HG03108 (cell line): Measurements from ENCODE around the gene PHF2.

Experiments
- ATAC-seq: cut with Tn5 transposase; IDR thresholded peaks from one replicate; pipeline ENCODE4 v1.9.1; 2021; ENCODE audit warnings: moderate library complexity; ENCODE audit not compliant: unreplicated experiment

PHF2 gene

DNA sequence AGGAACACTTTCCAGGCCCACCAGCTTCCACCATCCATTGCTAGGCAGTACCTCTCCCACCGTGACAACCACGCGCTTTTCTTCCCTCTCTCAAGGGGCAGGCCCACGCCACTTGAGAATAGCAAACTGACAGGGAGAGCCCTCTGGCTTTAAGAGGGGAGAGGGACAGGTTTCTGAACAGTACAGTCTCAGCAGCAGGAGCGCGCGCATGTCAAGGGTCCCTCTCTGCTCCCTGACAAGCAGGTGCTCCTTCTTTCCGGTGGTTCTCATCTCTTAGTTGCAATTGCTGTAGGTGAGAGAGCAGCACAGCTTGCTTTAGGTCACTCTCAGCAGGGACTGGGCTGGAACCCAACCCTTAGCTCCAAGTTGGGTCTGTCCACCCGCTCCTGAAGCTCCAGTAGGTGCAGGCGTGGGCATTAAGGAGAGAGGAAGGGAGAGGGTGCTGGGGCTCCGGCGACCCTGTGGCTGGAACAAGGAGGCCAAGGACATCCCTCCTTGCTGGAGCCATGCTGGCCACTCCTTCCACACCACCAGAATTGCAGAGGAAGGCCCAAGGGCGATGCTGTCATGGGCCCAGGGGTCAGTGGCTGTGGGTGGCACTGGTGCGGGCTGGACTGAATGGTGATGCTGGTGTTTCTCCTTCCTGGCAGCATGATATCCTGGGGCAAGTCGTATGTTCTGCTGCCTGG lies 9.0 kb upstream of the PHF2 start:
- no peak for ATAC-seq

- ATAC-seq = no peak
Observed at GRCh38 chr9:93568169-93568568, 8.2 kb upstream of the PHF2 start.

GRCh38 chr9:93569621-93570174 lies 6.7 kb upstream of the PHF2 start:
- ATAC-seq = no peak

- no peak for ATAC-seq
Observed at GRCh38 chr9:93572221-93572620, 4.2 kb upstream of the PHF2 start.

DNA sequence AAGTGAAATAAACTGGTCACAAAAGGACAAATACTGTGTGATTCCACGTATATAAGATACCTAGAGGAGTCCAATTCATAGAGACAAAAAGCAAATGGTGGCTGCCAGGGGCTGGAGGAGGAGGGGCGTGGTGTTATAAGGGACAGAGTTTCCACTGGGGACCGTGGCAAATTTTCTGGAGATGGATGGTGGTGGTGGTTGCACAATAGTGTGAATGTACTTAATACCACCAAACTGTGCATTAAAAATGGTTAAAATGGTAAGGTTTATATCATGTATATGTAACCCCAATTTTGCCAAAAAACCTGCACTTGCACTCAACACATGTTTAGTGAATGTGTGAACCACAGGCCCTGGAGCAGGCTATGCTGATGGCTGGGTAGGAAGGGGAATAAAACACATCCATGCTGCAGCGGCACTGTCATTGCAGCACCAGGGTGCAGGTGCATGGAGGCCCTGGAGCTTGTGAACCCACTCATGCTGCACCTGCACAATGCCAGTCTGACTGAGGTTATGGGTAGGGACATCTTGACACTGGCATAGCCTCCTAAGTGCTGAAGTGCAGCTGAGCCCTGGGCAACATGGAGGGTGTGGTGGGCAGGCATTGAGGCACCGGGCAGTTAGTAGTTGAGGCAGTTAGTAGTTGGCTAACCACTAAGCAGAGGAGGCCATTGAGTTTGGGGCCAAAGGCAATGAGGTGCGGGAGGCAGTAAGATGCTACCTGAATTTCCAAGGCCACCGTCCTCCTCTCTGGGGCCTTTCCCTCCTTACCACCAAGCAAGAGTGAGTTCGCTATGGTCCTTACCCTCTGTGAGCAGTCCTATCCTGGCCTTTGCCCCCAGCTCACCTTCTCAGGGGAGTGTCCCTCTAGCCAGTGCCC lies 3.5 kb upstream of the PHF2 start:
- ATAC-seq = no peak

- no peak for ATAC-seq
Observed at GRCh38 chr9:93573516-93573828, 2.9 kb upstream of the PHF2 start.

- ATAC-seq = no peak
Observed at GRCh38 chr9:93574091-93574899, 2.1 kb upstream of the PHF2 start.

GRCh38 chr9:93574900-93575795 lies 1.2 kb upstream of the PHF2 start:
- ATAC-seq = no peak

- peak; percentile 27 for ATAC-seq
Observed at GRCh38 chr9:93575796-93576257, 557 bp upstream of the PHF2 start.

GRCh38 chr9:93577078-93577974 lies 942 bp downstream of the PHF2 start:
- ATAC-seq = peak; percentile 12

DNA sequence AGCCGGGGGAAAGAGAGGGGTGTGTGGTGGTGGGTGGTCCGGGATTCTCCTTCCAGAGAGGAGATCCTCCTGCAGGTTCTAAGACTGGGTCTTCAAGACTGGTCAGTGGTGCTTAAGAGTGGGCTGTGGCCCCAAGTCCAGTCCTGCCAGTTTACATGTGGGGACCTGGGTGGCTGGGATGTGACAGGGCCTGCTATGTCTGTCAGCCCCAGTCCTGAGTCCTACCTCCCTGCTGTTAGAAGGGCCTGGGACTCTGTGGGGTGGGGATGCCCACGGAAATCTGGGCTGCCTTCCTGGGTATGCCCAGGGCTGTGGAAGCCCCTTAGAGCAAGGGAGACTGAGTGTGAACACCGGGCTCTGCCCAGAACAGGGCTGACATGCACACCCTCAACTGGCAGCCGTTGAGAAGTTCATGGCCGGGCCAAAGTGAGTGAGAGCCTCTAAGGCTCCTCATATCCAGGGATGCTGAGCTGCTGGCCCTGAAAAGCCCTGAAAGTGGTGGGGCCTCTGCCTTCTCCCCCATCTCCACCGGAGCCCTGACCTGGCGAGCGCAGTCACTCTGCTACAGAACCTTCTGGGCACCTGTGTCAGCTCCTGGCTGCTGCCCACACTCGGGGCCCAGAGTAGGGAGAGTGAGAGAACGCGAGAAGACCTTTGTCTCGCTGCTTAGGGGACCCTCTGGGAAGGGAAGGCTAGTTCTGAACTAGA lies 1.7 kb downstream of the PHF2 start:
- ATAC-seq = no peak

DNA sequence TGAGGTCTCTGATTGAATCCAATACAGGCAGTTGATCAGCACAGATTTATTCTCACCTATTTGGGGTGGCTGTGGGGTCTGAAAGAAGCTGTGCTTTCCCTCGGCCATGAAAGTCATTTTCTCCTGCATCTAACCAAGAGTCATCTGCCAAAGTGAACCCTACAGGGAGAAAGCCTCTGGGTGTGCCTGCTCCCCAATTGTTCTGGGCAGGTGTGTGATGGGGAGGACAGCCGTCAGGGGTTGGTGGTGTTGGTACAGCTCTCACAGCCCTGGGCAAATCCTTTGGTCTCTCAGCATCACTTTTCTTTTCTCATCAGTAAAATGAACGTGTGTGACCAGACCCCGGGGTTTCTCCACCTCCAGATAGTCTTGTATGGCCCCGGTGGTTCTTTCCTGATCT lies 2.5 kb downstream of the PHF2 start:
- no peak for ATAC-seq

DNA sequence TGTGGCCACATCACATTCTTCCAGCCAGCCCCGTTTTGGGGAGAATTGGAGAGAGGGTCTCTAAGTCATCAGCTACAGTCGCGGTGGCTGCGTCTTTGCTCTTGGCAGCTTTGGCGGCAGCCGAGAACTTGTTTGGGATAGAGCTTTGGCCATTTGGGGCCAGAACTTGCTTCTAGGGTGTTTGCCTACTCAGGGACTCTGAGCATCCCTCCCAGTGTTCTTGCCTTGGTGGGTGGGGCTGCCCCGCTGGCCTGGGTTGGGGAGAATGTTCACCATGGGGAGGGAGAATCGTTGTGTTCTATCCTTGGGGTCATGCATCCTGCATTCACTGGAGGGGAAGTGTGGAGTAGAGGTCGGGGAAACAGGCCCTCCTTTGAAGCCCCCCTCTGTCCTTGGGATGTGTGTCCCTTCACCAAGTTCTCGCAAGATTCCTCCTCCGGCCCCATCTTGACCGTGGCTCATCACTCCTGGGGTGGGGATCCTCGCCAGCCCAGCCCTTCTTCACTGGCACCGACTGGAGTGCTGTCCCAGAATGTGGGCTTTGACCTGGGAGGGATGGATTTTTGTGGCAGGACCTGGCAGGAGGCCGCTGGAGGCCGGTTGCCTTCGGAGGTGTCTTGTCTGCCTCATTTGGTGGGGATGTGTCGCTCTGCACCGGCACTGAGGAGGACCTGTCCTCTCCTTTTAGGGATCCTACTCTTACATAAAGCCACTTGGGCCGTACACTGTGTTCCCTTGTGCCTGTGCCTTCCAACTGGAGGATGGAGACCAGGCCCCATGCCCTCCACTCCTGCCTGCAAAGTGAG lies 3.5 kb downstream of the PHF2 start:
- ATAC-seq = no peak

- ATAC-seq = no peak
Observed at GRCh38 chr9:93580654-93581380, 4.4 kb downstream of the PHF2 start.

DNA sequence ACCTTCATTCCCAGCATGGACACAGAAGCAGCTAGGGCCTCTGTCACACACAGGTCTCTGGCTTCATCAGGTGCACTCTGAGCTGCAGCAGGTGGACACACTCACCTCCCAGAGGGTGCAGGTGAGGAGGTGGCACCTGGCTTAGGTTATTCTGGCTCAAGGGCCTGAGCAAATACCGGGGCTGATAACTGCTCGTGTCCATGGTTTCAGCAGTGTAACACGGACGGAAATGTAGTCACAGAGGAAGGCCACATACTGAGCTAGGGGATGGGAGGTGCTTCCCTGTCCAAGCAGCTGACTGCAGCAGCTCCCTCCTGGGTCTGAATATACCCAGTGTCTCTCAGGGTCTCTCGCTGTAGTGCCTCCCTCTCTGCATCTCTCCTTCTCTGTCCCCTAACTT lies 5.7 kb downstream of the PHF2 start:
- no peak for ATAC-seq

DNA sequence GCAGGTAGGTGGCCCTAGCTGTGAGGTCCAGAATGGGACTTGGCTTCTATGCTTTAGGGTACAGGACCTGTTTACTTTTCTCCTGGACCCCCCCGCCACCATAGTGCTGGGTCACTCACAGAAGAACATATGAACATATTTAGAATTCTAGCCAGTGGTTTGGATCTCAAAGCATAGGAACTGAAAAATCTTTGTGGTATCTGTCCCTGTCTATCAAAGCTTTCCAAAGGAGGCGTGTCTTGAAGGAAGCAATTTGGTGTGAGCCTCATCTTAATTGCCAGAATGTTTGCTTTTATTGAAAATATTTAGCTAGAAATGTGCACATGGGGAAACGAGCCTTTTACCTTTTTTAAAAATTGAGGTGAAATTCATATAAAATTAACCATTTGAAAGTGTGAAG lies 6.2 kb downstream of the PHF2 start:
- no peak for ATAC-seq

- ATAC-seq = no peak
Observed at GRCh38 chr9:93585259-93585658, 8.9 kb downstream of the PHF2 start.
